22Rv1 (cell line): ENCODE data around the gene CXCL9.
"Not testable (repeated sequence)": the region's sequence is repeated elsewhere in the genome, so short reads cannot be mapped to it uniquely, and the experiment has no call there.

Experiments
- CTCF ChIP-seq: fragments of 450-650 bp; IDR thresholded peaks from 2 replicates; pipeline ENCODE4 v1.5.1; 2017; ENCODE audit warnings: mild to moderate bottlenecking
- ZFX ChIP-seq: fragments of 450-650 bp; IDR thresholded peaks from 2 replicates; pipeline ENCODE4 v1.6.1; 2017; ENCODE audit warnings: antibody characterized with exemption, borderline replicate concordance

- not testable (repeated sequence) for TF ChIP-seq CTCF, ZFX
Observed at GRCh38 chr4:75954811-75955210, 52.5 kb downstream of the CXCL9 start.
